Measurements from ENCODE around the gene CREB1. TPM values are rescaled to one million over a fixed set of nuclear protein-coding genes. Genes with fewer than 3 reads are reported as not detected.

CREB1 gene
- polyA plus RNA-seq, 3 donors, result 73.6 to 84.9 (median 76.3) TPM

DNA sequence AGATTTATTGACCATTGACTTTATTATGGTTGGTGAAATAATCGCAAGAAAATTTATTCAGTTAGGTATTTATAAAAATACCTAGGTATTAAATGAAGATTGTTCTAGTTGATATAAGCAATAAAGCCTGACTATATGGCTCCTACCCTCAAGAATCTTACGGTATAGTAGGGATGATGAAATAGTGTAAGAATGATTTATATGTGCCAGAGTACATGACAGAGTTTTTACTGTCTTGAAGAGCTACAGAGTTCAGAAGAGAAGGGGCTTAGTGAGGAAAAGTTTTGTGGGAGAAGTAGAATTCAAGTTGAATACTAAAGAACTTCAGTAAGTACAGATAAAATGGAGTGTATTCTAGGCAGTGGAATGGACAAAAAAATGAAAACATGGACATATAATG, 9.7 kb downstream of the CREB1 start:
- DNase-seq (ENCODE audit: low read depth in 3 of 3, low spot score in 2 of 3), result no peak

DNA sequence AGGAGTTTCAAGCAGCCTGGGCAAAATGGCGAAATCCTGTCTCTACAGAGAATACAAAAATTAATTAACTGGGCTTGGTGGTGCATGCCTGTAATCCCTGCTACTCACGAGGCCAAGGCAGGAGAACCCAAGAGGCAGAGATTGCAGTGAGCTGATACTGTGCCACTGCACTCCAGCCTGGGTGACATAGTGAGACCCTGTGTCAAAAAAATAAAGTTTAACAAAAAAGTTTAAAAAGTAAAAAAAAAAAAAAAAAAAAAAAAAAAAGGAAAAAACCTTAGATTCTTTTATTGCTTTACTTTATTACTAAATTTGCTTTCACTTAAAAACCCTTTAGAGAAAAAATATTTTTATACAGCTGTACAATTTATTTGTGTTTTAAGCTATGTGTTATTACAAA, 10.7 kb downstream of the CREB1 start:
- DNase-seq (ENCODE audit: low read depth in 3 of 3, low spot score in 2 of 3), result no peak

DNA sequence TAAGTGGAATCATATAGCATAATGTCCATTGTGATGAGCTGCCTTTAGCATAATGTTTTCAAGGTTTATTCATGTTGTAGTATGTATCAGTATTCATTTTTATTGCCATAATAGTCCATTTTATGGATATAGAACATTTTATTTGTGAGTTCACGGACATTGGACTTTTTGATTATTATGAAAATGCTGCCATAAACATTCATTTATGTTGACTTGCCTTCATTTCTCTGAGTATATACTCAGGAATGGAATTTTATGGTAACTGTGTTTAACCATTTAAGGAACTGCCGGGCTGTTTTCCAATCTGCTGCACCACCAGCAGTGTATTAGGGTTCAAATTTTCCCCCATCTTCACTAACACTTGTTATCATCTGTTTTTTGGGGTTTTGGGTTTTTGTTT, 12.2 kb downstream of the CREB1 start:
- no peak for DNase-seq (ENCODE audit: low read depth in 3 of 3, low spot score in 2 of 3)

GRCh38 chr2:207543272-207543671, 13.5 kb downstream of the CREB1 start:
- DNase-seq (ENCODE audit: low read depth in 3 of 3, low spot score in 2 of 3), result no peak

DNA sequence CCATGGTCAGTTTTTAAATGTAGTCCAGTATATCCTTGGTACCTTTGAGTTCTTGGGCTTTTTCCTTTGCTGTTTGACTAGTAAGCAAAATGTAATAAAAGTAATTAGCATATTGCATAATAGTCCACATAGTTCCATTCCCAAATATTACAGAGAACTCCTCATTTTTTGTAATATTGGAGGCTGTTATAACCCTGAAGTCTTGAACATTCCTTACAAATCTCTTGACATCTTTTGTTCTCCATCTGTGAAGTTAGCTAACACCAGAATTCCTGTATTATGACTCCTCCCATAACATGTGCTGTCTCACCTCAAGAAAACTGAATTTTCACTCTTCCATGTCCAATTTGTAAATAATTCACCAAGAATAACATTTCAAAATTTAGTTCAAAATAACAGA, 17.1 kb downstream of the CREB1 start:
- no peak for DNase-seq (ENCODE audit: low read depth in 3 of 3, low spot score in 2 of 3)

DNA sequence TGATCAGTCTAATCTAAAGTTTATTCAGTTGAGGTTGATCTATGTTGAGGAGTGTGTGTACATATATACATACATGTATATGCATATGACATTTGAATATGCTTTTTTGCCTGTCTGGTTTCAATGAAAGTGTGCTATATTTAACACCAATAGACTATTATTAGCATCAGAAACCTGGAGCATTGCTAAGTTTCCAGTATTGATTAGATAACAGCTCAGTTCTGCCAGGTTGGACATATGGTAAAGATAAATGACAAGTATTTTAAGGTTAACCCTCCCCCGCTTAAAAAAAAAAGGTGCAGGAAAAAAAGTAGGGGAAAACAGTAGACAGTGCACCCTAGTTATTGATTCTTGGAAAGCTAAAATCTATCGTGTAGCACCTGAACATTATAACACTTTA, 19.4 kb downstream of the CREB1 start:
- DNase-seq (ENCODE audit: low read depth in 3 of 3, low spot score in 2 of 3), result no peak

- DNase-seq (ENCODE audit: low read depth in 3 of 3, low spot score in 2 of 3), result no peak
Observed at GRCh38 chr2:207558079-207558491, 28.3 kb downstream of the CREB1 start.

DNA sequence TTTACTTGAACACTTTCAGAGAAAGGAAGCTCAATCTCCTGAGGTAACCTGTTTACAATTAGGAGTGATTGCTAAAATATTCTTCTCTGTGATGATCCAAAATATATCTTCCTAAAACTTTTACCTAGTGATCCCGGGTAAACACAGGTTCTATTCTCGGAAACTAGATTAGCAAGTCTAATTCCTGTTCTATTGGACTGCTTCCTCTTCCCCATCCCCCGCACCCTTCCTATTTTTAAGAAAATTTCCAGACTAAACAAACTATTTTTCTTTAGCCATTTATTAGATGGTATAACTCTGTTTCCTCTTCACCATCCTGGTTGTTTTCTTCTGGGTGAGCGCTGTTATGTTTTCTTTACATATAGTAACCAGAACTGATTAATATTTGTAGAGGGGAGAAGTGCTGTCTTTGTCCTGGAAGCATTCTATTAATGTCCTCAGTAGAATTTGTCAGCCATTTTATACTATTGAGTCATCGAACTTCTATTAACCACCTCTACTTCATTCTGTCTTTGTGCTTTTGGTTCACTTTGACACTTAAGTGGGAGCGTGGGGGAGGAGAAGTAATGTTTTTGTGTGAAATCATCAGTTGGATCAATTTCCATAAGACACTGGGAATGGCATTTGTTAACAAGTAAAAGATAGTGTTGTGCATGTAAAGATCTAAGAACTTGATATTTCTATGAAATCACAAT, 31.8 kb downstream of the CREB1 start:
- DNase-seq (ENCODE audit: low read depth in 3 of 3, low spot score in 2 of 3), result no peak

GRCh38 chr2:207565736-207566500, 36.2 kb downstream of the CREB1 start:
- no peak for DNase-seq (ENCODE audit: low read depth in 3 of 3, low spot score in 2 of 3)

- DNase-seq (ENCODE audit: low read depth in 3 of 3, low spot score in 2 of 3), result no peak
Observed at GRCh38 chr2:207567671-207568070, 37.9 kb downstream of the CREB1 start.

- no peak for DNase-seq (ENCODE audit: low read depth in 3 of 3, low spot score in 2 of 3)
Observed at GRCh38 chr2:207571370-207571769, 41.6 kb downstream of the CREB1 start.

DNA sequence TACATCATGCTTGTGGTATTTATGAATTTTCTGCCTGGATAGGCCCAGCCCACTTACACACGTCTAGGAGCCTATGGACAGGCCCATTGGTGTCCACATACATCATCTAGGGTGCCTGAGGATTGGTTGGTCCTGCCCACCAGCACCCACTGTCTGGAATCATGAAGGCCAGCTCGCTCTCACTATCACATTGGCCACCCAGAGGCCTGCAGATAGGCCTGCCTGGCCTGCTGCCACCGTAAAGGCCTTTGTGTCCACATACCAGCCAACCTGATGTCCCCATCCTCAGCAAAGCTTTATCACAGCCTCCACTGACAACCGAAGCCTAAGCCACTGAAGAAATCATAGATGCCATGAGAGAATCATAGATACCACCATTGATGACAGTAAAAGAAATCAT, 55.2 kb downstream of the CREB1 start:
- no peak for DNase-seq (ENCODE audit: low read depth in 3 of 3, low spot score in 2 of 3)

DNA sequence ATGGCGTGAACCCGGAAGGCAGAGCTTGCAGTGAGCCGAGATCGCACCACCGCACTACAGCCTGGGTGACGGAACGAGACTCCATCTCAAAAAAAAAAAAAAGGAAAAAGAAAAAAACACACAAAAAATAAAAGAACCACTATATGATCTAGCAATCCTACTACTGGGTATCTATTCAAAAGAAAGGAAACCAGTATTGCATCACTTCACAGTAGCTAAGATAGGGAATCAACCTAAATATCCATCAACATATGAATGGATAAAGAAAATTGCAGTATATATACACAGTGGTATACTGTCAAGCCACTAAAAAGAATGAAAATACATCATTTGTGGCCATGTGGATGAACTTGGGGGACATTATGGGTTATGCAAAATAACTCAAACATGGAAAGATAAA, 57.5 kb downstream of the CREB1 start:
- no peak for DNase-seq (ENCODE audit: low read depth in 3 of 3, low spot score in 2 of 3)

- DNase-seq (ENCODE audit: low read depth in 3 of 3, low spot score in 2 of 3), result no peak
Observed at GRCh38 chr2:207589143-207589542, 59.4 kb downstream of the CREB1 start.

DNA sequence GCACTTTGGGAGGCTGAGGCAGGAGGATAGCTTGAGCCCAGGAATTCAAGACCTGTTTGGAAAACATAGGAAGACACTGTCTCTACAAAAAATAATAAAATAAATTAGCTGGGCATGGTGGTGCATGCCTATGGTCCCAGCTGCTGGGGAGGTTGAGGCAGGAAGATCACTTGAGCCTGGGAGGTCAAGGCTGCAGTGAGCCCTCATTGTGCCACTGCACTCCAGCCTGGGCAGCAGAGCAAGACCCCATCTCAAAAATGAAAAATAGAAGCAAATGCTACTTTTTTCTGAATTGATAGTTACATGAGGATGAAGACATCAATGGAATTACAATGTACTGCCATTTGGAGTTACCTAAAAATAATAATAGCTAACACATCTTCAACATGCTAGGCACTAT, 63.5 kb downstream of the CREB1 start:
- DNase-seq (ENCODE audit: low read depth in 3 of 3, low spot score in 2 of 3), result no peak

DNA sequence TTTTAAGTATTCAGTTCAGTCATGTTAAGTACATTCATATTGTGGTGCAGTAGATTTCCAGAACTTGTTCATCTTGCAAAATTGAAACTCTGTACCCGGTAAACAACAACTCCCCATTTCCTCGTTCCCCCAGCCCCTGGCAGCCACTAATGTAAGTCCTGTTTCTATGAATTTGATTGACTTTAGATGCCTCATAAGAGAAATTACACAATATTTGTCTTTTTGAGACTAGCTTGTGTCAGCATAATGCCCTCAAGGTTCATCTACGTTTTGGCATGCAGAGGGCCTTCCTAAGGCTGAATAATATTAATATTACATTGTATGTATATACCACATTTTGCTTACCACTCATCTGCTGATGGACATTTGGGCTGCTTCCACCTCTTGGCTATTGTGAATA, 64.5 kb downstream of the CREB1 start:
- no peak for DNase-seq (ENCODE audit: low read depth in 3 of 3, low spot score in 2 of 3)

GRCh38 chr2:207594731-207595130, 65.0 kb downstream of the CREB1 start:
- no peak for DNase-seq (ENCODE audit: low read depth in 3 of 3, low spot score in 2 of 3)

DNA sequence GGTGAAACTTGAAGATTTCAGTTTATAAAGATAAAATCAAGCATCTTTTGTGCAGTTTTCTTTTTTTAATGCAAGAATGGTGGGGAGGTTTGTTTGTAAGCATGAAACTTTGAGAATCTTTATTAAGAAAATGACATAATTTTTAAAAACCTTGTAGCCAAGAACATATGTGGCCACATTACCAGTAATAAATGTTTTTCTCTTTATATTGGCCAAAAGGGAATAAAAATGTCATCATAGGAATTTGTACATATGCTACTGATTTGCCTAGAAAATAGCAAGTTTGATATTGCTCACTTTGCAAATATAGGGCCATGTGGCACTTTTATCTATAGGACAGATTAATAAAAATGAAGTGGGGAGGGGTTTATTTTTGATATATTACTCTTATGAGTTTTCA, 69.9 kb downstream of the CREB1 start:
- no peak for DNase-seq (ENCODE audit: low read depth in 3 of 3, low spot score in 2 of 3)

DNA sequence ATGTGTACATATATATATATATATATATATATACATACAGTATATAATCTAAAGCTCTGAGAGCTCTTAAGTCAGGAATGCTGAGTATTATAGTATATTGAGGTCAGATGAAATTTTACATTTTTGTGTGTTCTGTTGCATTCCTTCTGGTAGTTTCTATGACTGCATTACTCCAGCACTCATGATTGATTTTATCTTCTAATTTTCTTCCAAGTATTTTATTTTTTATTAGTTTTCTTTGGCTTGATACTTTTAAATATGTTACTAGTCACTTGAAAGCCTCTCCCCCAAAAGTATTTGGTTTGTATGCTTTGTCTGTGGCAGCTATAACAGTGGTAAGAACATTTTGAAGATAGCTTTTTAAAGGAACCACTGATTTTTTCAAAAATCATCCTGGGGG, 70.5 kb downstream of the CREB1 start:
- DNase-seq (ENCODE audit: low read depth in 3 of 3, low spot score in 2 of 3), result no peak

GRCh38 chr2:207601774-207602173, 72.0 kb downstream of the CREB1 start:
- no peak for DNase-seq (ENCODE audit: low read depth in 3 of 3, low spot score in 2 of 3)

GRCh38 chr2:207603486-207603885, 73.7 kb downstream of the CREB1 start:
- no peak for DNase-seq (ENCODE audit: low read depth in 3 of 3, low spot score in 2 of 3)

DNA sequence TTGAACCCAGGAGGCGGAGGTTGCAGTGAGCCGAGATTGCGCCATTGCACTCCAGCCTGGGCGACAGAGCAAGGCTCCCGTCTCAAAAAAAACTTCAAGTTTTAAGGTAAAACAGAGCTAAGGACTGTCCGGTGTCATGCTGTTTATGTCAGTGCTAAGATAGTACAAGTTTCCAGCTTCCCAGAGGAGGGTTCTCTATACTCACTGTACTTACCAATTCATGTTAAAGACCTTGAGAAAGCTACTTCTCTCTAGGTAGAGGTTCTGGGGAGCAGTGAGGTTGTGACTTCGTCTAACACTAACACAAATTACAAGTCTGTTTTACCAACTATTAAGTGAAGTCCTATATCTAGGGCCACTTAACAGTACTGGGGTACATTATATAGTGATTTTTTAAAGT, 76.6 kb downstream of the CREB1 start:
- no peak for DNase-seq (ENCODE audit: low read depth in 3 of 3, low spot score in 2 of 3)

Data from right renal cortex interstitium (tissue), 3 donors.